C4-2B (cell line): ENCODE data around the gene CENPN.

Experiments
- ZFX ChIP-seq: fragments of 450-650 bp; IDR thresholded peaks from 2 replicates; pipeline ENCODE4 v1.6.1; 2017
- TF ChIP-seq, protein P1 (sequence below): fragments of 450-650 bp; conservative IDR thresholded peaks from 2 replicates; pipeline ENCODE4 v1.5.1; 2017; ENCODE audit warnings: mild to moderate bottlenecking

DNA sequence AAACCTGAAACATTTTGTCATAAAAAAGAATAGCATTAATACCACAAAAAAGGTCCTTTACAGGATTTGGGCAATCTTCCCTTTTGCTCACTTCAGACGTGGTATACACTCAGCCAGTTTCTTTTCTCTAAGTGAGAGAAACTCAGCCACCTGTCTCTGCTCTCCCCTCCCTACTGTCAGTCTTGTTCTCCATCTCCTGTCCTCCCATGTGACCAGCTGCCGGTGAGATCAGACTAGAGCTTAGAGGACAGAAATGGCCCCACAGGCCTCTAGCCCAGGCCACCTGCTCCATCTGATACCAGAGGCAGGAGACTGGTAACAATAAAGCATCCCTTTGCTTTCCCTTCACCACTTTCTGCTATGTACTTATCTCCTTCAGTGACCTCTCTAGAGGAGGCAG is 35.2 kb upstream of the CENPN start:
- TF ChIP-seq, protein P1, sequence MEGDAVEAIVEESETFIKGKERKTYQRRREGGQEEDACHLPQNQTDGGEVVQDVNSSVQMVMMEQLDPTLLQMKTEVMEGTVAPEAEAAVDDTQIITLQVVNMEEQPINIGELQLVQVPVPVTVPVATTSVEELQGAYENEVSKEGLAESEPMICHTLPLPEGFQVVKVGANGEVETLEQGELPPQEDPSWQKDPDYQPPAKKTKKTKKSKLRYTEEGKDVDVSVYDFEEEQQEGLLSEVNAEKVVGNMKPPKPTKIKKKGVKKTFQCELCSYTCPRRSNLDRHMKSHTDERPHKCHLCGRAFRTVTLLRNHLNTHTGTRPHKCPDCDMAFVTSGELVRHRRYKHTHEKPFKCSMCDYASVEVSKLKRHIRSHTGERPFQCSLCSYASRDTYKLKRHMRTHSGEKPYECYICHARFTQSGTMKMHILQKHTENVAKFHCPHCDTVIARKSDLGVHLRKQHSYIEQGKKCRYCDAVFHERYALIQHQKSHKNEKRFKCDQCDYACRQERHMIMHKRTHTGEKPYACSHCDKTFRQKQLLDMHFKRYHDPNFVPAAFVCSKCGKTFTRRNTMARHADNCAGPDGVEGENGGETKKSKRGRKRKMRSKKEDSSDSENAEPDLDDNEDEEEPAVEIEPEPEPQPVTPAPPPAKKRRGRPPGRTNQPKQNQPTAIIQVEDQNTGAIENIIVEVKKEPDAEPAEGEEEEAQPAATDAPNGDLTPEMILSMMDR, result no peak
- no peak for TF ChIP-seq ZFX
